NB4 (cell line): ENCODE measurements around the gene COL8A1.

Experiments
- MYC ChIP-seq: IDR thresholded peaks from 2 replicates; pipeline ENCODE4 v1.6.1; 2011; ENCODE audit warnings: low read depth, low read length
- POLR2A ChIP-seq: IDR thresholded peaks from 2 replicates; pipeline ENCODE4 v1.6.1; 2011; ENCODE audit warnings: mild to moderate bottlenecking; ENCODE audit not compliant: insufficient read length; ENCODE audit errors: extremely low read depth
- TF ChIP-seq, protein P1 (sequence below): IDR thresholded peaks from one replicate; pipeline ENCODE4 v1.5.1; 2012; ENCODE audit warnings: low read depth, low read length
- TF ChIP-seq, protein P2 (sequence below): IDR thresholded peaks from 2 replicates; pipeline ENCODE4 v1.6.1; 2011; ENCODE audit warnings: low read depth, low read length

DNA sequence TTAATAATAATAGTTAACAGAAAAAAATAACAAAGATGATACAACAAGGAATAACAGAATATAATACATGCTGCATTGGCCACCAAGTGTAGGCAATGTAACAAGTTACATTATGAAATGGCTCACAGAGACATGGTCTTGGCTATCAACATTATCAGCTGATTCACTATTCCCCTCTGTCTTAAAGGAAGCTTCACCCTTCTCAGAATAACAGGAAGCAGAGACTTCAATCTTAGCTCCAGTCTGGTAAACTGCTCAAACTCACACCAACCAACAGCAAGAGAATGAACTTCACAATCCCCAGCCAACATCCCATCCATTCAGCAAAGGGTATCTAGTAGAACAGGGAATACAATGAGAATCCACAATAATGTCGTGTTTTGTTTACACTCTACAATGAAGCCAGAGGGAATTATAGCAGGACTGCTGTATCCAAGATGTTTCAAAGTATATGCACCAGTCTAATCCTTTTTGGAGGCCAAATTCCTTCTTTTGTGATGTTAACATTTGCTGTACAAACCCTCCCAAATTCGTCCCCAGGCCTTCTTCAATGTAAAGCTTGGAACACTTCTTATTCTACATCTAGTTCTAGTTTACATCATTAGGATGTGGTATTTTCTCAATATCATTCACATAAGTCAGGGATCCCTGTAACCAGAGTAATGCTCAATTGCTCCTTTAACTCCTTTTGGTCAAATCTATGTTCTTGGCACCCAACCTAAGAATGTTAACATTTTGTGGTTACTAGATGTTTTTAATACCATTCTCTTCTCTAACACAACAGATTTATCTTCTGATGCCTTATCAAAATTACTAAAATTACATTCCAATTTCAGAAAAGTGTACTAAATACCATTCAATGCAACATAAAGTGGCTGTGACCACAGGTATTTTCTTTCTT, 126.9 kb downstream of the COL8A1 start:
- TF ChIP-seq, protein P1, sequence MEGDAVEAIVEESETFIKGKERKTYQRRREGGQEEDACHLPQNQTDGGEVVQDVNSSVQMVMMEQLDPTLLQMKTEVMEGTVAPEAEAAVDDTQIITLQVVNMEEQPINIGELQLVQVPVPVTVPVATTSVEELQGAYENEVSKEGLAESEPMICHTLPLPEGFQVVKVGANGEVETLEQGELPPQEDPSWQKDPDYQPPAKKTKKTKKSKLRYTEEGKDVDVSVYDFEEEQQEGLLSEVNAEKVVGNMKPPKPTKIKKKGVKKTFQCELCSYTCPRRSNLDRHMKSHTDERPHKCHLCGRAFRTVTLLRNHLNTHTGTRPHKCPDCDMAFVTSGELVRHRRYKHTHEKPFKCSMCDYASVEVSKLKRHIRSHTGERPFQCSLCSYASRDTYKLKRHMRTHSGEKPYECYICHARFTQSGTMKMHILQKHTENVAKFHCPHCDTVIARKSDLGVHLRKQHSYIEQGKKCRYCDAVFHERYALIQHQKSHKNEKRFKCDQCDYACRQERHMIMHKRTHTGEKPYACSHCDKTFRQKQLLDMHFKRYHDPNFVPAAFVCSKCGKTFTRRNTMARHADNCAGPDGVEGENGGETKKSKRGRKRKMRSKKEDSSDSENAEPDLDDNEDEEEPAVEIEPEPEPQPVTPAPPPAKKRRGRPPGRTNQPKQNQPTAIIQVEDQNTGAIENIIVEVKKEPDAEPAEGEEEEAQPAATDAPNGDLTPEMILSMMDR = no peak
- TF ChIP-seq POLR2A (no peak), MYC (no peak)
- TF ChIP-seq, protein P2, sequence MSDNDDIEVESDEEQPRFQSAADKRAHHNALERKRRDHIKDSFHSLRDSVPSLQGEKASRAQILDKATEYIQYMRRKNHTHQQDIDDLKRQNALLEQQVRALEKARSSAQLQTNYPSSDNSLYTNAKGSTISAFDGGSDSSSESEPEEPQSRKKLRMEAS = no peak
